ENCODE results near the gene FERMT3.
"Not testable (repeated sequence)": the region's sequence is repeated elsewhere in the genome, so short reads cannot be mapped to it uniquely, and the experiment has no call there.

FERMT3 gene

GRCh38 chr11:64237484-64237951 lies 31.0 kb downstream of the FERMT3 start:
- DNase-seq: no peak

- no peak for DNase-seq
Observed at GRCh38 chr11:64238076-64238475, 31.6 kb downstream of the FERMT3 start.

- no peak for DNase-seq
Observed at GRCh38 chr11:64238999-64239398, 32.5 kb downstream of the FERMT3 start.

GRCh38 chr11:64239662-64240434 lies 33.3 kb downstream of the FERMT3 start:
- no peak for DNase-seq

DNA sequence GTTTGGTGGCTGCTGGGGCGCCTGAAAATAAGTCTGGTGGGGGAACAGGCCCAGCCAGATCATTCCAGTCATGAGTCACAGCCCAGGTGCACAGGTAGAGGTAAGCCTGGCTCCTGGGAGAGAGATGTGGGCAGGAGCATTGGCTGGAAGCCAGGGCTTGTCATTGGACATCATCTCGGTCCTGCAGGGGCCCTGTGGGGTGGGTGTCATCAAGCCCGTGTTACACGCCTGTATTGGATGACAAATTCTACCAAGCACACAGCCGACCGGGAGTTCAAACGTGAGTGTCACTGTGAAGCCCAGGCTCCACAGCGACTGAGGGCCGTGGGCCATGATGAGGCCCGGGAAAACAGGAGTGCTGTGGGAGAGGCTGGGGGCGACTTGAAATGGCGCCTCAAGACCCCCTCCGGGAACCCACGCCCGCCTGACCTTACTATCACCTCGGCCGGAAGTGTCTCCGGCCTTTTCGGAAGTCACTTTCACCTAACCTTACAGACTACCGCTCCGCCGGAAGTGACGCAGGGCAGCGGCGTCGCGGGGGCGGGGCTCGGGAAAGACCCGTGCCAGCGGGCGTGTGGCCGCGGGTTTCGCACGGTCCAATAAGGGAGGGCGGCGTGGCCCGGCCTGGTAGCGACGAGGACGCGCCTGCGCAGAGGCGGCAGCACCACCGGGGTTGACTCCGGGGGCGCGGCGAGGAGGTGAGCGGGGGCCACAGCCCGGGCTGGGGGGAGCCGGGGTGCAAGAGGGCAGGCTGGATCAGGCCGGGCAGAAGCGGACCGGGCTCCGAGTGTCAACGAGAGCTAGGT lies 34.1 kb downstream of the FERMT3 start, which contains the start of gene FKBP2:
FKBP2 (plus strand) TSS at position 661 of the 806 bp plus-strand sequence. CDS start 1,293 bp downstream, outside the sequence.
- peak; percentile 96 for DNase-seq

DNA sequence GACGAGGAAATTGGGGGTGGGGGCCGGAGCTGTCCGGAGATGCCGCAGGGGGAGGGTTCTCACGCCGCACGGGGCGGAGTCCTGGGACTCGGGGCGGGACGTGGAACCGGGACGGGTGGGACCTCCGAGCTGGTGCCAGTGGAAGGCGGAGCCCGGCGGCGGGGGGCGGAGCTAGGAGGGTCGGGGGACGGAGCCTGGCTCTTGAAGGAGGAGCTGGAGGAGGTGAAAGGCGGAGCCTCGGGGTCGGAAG lies 34.6 kb downstream of the FERMT3 start:
- peak; percentile 100 for DNase-seq

GRCh38 chr11:64241491-64242374 lies 35.2 kb downstream of the FERMT3 start:
- DNase-seq: no peak

DNA sequence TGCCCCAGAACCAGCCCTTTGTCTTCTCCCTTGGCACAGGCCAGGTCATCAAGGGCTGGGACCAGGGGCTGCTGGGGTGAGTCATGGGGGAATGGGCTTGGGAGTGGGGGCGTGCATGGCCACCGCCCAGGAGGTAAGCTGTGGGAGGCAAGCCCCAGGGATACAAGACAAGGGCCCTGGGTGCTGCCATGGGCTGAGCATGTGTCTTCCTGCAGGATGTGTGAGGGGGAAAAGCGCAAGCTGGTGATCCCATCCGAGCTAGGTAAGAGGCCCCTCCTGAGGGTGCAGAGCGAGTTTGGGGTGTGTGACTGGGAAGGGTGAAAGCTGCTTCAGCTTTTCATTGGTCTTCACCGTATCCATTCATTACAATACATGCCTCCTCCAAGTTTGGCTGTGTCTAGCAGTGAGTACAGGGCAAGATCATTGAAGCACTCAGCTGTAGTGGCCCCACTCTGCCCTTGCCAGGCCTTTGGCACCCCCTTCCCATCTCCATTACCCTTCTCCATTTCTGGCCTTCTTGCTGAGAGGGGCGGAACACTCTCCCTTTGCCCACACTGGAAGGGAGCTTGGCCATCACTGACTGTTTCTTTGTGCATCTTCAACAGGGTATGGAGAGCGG lies 36.8 kb downstream of the FERMT3 start:
- DNase-seq: no peak

DNA sequence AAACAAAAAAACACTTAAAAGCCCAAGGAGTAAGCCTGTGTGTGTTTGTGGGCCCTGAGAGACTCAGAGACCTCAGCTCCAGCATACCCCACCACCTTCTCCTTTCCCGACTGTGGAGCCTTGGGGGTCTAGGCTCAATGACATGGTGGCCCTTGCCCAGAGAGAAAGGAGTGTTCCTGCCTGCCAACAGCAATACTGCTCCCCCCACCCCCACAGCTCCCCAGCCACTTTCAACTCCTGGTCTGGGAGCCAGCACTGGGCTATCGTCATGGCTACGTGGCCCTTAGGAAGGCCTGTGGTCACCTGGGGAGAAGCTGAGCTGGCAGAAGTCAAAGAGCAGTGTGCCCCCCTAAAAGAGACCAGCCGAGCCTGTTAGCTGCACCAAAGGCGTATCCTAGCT lies 37.6 kb downstream of the FERMT3 start:
- DNase-seq: no peak

- no peak for DNase-seq
Observed at GRCh38 chr11:64244966-64245365, 38.4 kb downstream of the FERMT3 start.

- no peak for DNase-seq
Observed at GRCh38 chr11:64245401-64245796, 38.9 kb downstream of the FERMT3 start.

DNA sequence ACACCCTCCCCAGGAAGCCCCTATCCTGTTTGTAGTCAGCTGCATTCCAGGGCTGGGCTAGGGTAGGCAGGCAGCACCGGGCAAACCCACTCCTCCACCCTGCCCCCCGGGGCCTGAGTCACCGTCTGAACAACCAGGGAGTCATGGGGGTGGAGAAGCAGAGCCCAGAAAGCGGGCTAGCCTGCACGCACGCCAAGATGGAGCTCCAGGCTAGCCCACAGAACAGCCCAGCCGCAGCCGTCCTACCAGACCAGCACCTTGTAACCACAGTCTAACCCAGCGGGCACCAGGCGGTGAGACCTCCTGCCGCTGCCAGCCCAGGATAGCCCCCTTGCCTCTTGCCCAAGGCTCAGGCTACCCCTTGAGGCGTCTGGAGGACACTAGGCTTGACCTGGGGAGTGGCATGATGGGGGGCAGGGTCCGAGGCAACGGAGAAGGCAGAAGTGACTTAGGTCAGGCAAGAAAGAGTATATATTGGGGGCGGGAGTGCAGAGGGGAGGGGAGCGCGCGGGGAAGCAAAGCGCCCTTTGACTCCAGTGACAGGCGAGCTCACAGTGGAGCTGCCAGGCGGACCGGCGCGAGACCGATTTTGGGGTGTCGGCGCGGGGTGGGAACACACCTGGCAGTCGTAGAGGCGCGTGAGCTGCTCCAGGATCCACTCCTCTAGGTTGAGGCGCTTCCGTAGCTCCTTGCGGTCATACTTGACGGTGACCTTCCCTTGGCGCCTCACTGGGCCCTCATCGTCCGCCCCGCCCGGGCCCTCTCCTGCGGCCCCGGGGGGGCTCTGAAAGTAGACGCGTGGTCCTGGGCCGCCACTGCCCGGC lies 39.5 kb downstream of the FERMT3 start:
- no peak for DNase-seq

- not testable (repeated sequence) for DNase-seq
Observed at GRCh38 chr11:64246621-64246870, 40.0 kb downstream of the FERMT3 start.

GRCh38 chr11:64246871-64247728 lies 40.6 kb downstream of the FERMT3 start, which contains the start of gene PPP1R14B:
Gene PPP1R14B, minus strand, starts transcription at chr11:64246943. Its CDS starts 270 bp downstream, at chr11:64246673.
- DNase-seq: peak; percentile 69

DNA sequence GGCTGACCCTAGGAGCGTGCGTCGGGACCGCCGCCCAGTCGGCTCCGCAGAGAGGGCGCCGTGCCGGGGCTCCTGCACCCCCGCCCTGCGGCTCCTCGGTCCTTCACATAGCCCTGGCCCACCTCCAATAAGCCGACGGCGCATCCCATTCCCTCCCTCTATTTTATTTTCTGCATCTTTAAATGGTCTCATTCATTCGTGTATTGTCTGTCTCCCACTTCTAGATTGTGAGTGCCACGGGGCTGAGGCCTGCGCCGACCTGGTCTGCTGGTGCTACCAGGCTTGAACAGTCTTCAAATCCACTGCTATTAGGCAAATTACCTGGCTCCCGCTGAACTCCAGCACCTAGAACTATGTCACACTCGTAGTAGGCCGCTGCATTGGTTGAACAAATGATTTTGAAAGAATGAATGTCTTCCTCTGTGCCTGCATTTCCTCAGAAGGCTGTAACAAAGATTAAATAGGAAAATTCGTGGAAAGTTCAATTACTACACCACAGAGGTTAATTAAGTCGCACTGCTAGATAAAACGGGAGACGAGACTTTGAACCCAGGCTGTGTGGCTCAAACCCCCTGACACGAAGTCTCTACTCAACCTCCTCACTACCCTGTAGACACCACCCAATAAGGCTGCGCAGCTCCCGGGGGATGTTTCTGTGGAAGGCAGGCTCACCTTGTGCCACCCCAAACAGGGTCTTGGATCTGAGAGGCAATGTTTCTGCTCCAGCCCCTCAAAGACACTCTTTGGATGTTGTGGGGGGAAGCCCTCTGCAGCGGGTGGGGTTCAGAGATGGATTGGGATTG lies 41.4 kb downstream of the FERMT3 start:
- DNase-seq: no peak

- no peak for DNase-seq
Observed at GRCh38 chr11:64248578-64248977, 42.1 kb downstream of the FERMT3 start.

DNA sequence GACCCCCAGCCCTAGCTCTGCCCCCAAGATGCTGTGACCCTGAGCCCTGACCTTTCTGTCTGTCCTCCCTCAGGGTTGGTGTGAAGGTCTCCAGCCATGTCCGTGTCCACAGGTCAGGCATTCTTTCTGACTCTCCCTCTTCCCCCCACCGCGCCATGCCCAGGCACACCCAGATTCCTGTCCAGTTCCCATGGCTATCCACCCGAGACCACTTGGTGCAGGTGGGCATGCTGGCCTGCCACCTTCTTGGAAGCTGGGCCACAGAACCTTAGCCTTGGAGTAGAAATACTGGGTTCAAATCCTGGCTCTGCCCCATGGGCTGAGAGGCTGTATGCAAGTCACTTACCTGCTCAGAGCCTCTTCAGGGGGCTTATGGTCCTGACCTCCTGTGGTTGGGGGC lies 42.5 kb downstream of the FERMT3 start:
- DNase-seq: no peak

GRCh38 chr11:64249563-64250414 lies 43.3 kb downstream of the FERMT3 start:
- DNase-seq: no peak

DNA sequence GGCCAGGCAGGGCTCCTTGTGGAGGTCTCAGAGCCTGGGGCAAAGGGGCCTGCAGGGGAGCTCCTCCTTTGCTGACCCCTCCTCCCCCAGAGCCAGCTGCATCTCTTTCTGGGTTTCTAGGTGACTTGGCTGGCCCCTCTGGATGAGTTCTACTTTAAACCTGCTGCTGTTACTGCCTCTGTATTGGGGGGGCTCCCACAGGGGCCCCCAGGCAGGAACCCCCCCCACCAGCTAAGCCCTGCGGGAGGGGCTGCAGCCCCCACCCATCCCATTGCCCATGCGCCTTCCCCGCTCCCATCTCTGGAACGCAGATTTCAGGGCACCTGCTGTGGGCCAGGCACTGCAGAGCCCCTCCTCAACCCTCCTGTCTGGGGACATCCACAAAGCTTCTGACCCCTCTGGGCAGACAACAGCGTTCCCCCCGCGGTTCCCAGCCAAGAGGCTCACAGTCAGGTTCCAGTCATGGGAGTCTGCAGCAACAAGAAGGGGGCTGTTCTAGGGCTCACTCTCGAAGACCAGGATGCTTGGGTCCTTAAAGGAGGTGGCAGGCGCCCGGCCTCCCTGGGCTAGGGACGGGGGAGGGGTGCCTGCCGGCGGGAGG lies 44.0 kb downstream of the FERMT3 start:
- no peak for DNase-seq

All from GDM1 (cell line).